OCI-LY1 (cell line): ENCODE data around the gene OR12D2.

ENCODE experiments used
- EZH2 ChIP-seq: fragments of 200-600 bp; sonication (generic), shearing (Covaris generic); IDR thresholded peaks from 2 replicates; pipeline ENCODE4 v1.8.0; 2017; ENCODE audit warnings: borderline replicate concordance, mixed run types, mild to moderate bottlenecking, antibody characterized with exemption, low read length, moderate library complexity, mixed read lengths
- TF ChIP-seq, protein P1 (sequence below): fragments of 200-600 bp; sonication (generic), shearing (Covaris generic); IDR thresholded peaks from 2 replicates; pipeline ENCODE4 v1.5.1; 2017; ENCODE audit warnings: mild to moderate bottlenecking, antibody characterized with exemption, low read length, moderate library complexity, mixed read lengths

DNA sequence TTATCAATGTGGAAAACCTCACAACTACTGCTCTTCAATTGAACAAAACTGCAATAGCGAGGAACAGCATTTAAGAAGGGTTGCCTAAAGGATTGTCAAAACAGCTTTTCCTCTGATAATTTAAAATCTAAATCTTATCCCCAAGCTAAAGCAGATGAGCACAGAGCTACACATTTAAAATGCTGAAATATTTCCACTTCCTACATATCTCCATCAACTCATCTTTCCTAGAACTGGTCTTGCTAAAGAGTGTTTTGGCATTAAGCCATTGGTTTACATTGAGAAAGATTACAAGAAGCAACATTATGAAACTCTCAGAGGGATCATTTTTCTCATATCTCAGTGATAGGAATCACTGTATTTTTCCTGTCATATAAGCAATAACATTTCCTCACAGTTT, 47.3 kb downstream of the OR12D2 start:
- TF ChIP-seq, protein P1, sequence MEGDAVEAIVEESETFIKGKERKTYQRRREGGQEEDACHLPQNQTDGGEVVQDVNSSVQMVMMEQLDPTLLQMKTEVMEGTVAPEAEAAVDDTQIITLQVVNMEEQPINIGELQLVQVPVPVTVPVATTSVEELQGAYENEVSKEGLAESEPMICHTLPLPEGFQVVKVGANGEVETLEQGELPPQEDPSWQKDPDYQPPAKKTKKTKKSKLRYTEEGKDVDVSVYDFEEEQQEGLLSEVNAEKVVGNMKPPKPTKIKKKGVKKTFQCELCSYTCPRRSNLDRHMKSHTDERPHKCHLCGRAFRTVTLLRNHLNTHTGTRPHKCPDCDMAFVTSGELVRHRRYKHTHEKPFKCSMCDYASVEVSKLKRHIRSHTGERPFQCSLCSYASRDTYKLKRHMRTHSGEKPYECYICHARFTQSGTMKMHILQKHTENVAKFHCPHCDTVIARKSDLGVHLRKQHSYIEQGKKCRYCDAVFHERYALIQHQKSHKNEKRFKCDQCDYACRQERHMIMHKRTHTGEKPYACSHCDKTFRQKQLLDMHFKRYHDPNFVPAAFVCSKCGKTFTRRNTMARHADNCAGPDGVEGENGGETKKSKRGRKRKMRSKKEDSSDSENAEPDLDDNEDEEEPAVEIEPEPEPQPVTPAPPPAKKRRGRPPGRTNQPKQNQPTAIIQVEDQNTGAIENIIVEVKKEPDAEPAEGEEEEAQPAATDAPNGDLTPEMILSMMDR = no peak
- TF ChIP-seq EZH2 = no peak
